Activated T-helper 2 cell treated with anti-CD3 and anti-CD28 coated beads, Interferon-gamma antibody, Interleukin-2, Interleukin-4, amounts not matched to agents 10 μg/mL and 5 μg/mL and 100 μg/mL, durations not matched to agents 14 hours and 24 hours and 36 hours (primary cell): ENCODE measurements around the gene HCAR1. TPM values are rescaled to one million over a fixed set of nuclear protein-coding genes. Genes with fewer than 3 reads are reported as not detected.
"Not testable (repeated sequence)": the region's sequence is repeated elsewhere in the genome, so short reads cannot be mapped to it uniquely, and the experiment has no call there.

Experiments used
- DNase-seq: peaks from one replicate; pipeline ENCODE4 v3.0.0; 2021; ENCODE audit warnings: low spot score
- H3K27ac Mint-ChIP-seq: one replicate; pipeline ENCODE4 v1.8.0; 2021; ENCODE audit warnings: mixed read lengths
- H3K27me3 Mint-ChIP-seq: one replicate; pipeline ENCODE4 v1.8.0; 2021; ENCODE audit warnings: low read depth, mixed read lengths
- H3K36me3 Mint-ChIP-seq: one replicate; pipeline ENCODE4 v1.8.0; 2021; ENCODE audit warnings: low read depth, mixed read lengths
- H3K4me1 Mint-ChIP-seq: one replicate; pipeline ENCODE4 v1.8.0; 2021; ENCODE audit warnings: low read depth, mixed read lengths
- H3K4me3 Mint-ChIP-seq: one replicate; pipeline ENCODE4 v1.8.0; 2021; ENCODE audit warnings: low read depth, mild to moderate bottlenecking, moderate library complexity, mixed read lengths
- H3K9me3 Mint-ChIP-seq: one replicate; pipeline ENCODE4 v1.8.0; 2021; ENCODE audit warnings: mixed read lengths
- intact Hi-C: fragments of 100-400 bp; cut with micrococcal nuclease; formaldehyde crosslinking; loops from one replicate; pipeline ENCODE4 v1.15.1; 2023
- total RNA-seq: library from RNA; stranded (reverse); gene quantifications from 2 replicates; pipeline ENCODE4 v1.2.3, GENCODE V29; 2022

The HCAR1 gene
- total RNA-seq, 1 donor from 2014 or later = 2.6 TPM

DNA sequence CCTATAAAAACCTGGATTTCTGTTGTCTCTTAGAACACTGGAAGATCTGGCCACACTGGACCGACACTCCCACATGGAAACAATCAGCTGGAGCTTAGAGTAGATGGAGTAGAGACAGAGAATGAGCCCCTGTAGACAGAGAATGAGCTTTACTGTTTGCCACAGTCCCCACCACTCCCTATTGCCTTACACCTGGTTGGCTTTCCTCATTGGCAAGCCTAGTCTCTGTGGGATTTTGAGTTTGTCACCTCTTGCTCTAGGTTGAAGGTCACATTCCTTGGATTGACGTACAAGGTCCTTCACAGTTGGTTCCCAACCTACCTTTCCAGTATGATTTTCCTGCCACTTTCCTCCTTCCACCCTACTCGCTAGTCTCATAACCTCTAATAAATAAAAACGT is 2.0 kb upstream of the HCAR1 start:
- peaks cover 65% of the 10 kb centered on the region for H3K4me1 Mint-ChIP-seq
- peaks cover 11% of the 10 kb centered on the region for H3K36me3 Mint-ChIP-seq
- H3K27me3 Mint-ChIP-seq = no peaks in the 10 kb centered on the region
- peak overlapping the region; percentile 15 for H3K4me3 Mint-ChIP-seq
- intact Hi-C loops = loop anchor here (1.0 to 2.0 kb wide), 2 partner anchors 20 to 85 kb away; partner anchors contain the start of gene DENR
- H3K27ac Mint-ChIP-seq = peak overlapping the region; percentile 86
- no peak for DNase-seq
- H3K9me3 Mint-ChIP-seq = peaks cover 12% of the 10 kb centered on the region

DNA sequence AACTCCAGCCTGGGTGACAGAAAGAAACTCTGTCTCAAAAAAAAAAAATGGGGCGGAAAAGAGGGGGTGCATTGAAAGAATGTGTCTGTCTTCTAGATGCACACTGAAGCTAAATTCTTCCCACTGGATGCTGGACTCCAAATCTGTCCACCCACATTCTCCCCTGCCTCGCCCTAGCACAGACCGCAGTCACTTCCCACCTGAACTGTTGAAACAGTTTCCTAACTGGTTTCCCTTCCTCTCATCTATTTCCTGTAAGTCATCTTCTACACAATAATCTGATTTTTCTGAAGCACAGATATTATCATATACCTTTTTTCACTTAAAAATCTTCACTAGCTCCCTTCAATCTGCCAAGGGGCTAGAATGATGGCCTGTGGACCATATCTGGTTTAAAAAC is 1.5 kb upstream of the HCAR1 start:
- H3K4me3 Mint-ChIP-seq = peak overlapping the region; percentile 51
- peaks cover 11% of the 10 kb centered on the region for H3K36me3 Mint-ChIP-seq
- intact Hi-C loops = loop anchor here (2.0 kb wide), 1 partner anchor 21 kb away; the partner anchor contains the start of gene DENR
- H3K4me1 Mint-ChIP-seq = peaks cover 67% of the 10 kb centered on the region
- peak overlapping the region; percentile 86 for H3K27ac Mint-ChIP-seq
- DNase-seq = peak; percentile 39
- peaks cover 12% of the 10 kb centered on the region for H3K9me3 Mint-ChIP-seq
- no peaks in the 10 kb centered on the region for H3K27me3 Mint-ChIP-seq

DNA sequence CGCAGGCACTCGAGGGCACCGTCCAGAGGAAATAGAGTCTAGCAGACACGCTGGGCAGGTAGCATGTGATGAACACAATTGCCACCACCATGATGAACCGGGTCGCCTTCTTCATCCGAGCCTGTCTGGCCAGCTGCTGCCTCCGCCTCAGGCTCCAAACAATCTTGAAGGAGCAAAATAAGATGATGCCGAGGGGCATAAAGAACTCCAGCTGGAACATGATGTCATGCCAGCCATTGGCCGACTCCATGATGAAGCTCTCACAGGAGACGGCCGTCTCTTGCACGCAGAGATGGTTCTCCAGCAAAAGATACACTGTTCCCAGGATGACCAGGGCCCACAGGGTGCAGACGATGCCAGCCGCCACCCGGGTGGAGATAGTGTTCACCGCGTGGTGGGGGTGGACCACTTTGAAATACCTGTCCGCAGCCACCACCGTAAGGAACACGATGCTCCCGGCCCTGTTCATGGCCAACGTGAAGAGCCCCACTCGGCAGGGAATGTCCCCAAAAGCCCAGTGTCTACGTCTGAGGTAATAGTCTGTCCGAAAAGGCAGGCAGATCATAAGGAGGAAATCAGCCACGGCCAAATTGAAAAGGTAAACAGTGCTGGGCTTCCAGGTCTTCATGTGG is 945 bp downstream of the HCAR1 start:
- no peak for DNase-seq
- peaks cover 22% of the 10 kb centered on the region for H3K36me3 Mint-ChIP-seq
- H3K27me3 Mint-ChIP-seq = no peaks in the 10 kb centered on the region
- peak overlapping the region; percentile 74 for H3K4me3 Mint-ChIP-seq
- peaks cover 84% of the 10 kb centered on the region for H3K4me1 Mint-ChIP-seq
- H3K9me3 Mint-ChIP-seq = peaks cover 8% of the 10 kb centered on the region
- intact Hi-C loops = loop anchor here (1.0 kb wide), 1 partner anchor 8 kb away; no protein-coding TSS in a partner anchor
- H3K27ac Mint-ChIP-seq = peak overlapping the region; percentile 85

DNA sequence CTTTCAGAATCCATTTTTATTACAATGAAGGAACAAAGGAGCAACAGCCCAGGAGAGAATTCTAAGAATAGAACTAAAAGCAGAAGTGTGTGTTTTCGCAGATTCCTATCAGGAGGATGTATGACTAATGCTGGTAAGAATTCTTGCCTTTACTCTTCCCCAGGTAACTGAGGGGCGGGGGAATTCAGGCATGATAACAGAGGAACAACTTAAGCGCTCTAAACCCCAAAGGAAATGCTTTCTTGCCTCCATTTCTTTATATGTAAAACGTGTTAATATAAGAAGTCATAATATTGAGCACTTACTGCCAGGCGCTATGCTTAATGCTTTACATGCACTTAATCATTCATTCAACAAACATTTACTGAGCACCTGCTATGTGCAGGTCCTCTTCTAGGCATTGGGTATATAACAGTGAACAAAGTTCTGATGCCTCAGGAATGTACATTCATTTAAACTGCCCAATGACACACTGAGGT is 4.5 kb downstream of the HCAR1 start:
- peaks cover 65% of the 10 kb centered on the region for H3K4me1 Mint-ChIP-seq
- DNase-seq = peak; percentile 27
- peaks cover 19% of the 10 kb centered on the region for H3K36me3 Mint-ChIP-seq
- peak overlapping the region; percentile 71 for H3K27ac Mint-ChIP-seq
- H3K4me3 Mint-ChIP-seq = peak overlapping the region; percentile 70
- no peaks in the 10 kb centered on the region for H3K9me3 Mint-ChIP-seq
- intact Hi-C loops = no loop called here
- H3K27me3 Mint-ChIP-seq = no peaks in the 10 kb centered on the region

DNA sequence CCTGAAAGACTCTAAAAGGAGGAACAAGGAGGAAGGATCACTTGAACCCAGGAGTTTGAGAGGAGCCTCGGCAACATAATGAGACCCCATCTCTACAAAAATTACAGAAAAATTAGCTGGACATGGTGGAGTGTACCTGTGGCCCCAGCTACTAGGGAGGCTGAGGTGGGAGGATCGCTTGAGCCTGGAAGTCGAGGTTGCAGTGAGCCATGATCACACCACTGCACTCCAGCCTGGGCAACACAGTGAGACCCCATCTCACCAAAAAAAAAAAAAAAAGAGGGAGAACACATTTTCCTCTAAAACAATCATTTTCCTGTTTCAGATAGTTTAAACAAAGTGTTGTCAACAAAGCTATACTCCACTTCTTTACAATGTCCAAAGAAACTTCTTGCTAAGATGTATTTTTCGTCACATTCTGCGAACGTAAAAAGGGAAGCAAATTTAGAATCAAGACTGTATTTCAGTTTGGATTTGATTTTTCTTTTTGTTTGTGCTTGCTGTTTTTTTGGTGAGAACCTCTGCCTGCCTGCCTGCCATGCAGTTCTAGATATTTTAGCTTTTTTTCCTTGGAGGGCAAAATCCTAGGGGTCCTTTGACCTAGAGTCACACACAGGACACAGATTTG is 5.1 kb downstream of the HCAR1 start:
- Mint-ChIP-seq H3K9me3 (no peaks in the 10 kb centered on the region), H3K36me3 (peaks cover 19% of the 10 kb centered on the region), H3K4me3 (peak overlapping the region; percentile 70), H3K4me1 (peaks cover 63% of the 10 kb centered on the region), H3K27me3 (no peaks in the 10 kb centered on the region), H3K27ac (peak overlapping the region; percentile 71)
- intact Hi-C loops = no loop called here
- DNase-seq = no peak

DNA sequence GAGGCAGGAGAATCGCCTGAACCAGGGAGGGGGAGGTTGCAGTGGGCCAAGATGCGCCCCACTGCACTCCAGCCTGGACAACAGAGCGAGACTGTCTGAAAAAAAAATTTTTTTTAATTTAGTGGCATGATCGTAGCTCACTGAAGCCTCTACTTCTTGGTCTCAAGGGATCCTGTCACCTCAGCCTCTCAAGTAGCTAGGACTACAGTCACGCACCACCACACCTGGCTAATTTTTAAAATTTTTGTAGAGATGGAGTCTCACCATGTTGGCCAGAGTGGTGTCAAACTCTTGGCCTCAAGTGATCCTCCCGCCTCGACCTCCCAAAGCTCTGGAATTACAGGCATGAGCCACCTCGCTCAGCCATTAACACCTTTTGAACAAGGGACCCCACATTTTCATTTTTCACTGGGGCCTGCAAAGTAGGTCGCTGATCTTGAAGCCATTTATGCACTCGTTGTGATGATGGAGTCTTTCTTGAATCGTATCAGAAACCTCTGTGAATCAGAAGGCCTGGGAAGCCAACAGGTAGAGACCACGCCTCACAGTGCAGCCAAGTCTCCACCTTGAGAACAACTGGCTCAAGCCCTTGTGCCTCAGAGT is 5.9 kb downstream of the HCAR1 start:
- Mint-ChIP-seq H3K4me1 (peaks cover 59% of the 10 kb centered on the region), H3K27me3 (no peaks in the 10 kb centered on the region), H3K4me3 (no peak overlapping the region), H3K27ac (no peak overlapping the region), H3K9me3 (no peaks in the 10 kb centered on the region), H3K36me3 (peaks cover 19% of the 10 kb centered on the region)
- intact Hi-C loops = loop anchor here (5.0 kb wide), 1 partner anchor 173 kb away; the partner anchor contains the start of gene VPS37B
- DNase-seq = no peak

DNA sequence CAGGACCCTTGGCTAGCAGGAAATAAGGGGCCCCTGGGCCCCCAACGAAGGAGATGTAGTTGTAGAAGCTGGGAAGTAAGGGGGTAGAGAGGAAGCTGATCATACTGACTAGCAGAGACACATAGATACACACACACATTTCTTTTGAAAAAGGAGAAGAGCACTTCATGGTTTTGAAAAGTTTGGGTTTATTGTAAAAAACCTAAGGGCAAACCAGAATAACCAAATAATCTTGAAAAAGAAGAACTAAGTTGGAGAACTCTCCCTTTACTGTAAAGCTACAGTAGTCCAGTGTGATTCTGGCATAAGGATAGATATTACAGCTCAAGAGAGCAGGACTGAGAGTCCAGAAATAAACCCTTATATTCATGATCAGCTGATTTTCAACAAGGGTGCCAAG is 8.3 kb downstream of the HCAR1 start:
- peaks cover 37% of the 10 kb centered on the region for H3K4me1 Mint-ChIP-seq
- no peaks in the 10 kb centered on the region for H3K27me3 Mint-ChIP-seq
- H3K9me3 Mint-ChIP-seq = no peaks in the 10 kb centered on the region
- peak overlapping the region; percentile 51 for H3K27ac Mint-ChIP-seq
- no peak overlapping the region for H3K4me3 Mint-ChIP-seq
- peaks cover 14% of the 10 kb centered on the region for H3K36me3 Mint-ChIP-seq
- DNase-seq = no peak
- intact Hi-C loops = loop anchor here (5.0 kb wide), 1 partner anchor 175 kb away; the partner anchor contains the start of gene VPS37B

DNA sequence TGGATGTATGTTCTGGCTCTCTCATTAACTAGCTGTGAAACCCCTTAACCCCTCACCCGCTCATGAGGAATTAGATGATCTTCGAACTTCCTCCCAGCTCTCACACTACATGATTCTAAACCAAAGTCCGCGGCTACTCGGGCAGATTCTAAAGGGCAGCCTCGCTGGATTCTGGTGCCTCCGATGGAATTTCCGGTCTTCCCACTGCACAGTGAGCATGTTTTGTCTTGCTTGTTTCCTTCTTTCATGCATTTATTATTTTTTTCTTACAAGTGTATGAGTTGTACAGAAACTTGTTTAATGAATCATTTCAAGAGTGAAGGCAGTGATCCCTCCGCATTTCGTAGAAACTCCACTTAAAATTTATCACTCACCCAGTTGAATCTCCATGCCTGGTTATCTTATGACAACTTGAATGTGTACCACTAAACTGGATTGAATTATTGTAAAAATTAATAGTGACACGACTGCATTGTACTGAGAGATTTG is 9.5 kb downstream of the HCAR1 start:
- intact Hi-C loops = loop anchor here (1.0 to 5.0 kb wide), 4 partner anchors 9 to 176 kb away; partner anchors contain the start of genes DENR, HCAR1 and VPS37B
- H3K4me1 Mint-ChIP-seq = peaks cover 32% of the 10 kb centered on the region
- peaks cover 10% of the 10 kb centered on the region for H3K36me3 Mint-ChIP-seq
- H3K27me3 Mint-ChIP-seq = no peaks in the 10 kb centered on the region
- no peak for DNase-seq
- H3K4me3 Mint-ChIP-seq = no peak overlapping the region
- peak overlapping the region; percentile 83 for H3K27ac Mint-ChIP-seq
- H3K9me3 Mint-ChIP-seq = no peaks in the 10 kb centered on the region

DNA sequence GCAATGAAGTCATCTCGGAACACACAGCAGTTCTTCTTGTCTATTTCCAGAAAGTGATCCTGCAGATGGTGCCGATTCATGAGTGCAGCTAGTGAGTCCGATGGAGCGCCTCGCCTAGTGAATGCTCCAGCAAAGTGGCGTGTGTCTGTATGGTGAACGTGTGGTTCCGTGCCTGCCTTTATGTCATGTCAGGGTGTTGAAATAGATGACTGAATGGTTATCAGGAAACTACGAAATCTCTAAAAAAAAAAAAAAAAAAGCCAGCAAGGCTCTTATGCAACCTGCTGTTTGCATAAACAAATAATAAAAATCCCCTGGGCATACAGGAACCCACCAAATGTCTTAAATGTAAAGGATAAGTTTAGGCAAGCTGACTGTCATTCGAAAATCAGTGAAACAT is 14.0 kb downstream of the HCAR1 start, which contains the start of gene HCAR3:
TSS of gene HCAR3 (minus strand) at position 154 of the 400 bp plus-strand sequence. CDS start at position 80, 74 bp downstream.
- H3K36me3 Mint-ChIP-seq, H3K27ac Mint-ChIP-seq, H3K4me1 Mint-ChIP-seq, intact Hi-C loops, H3K4me3 Mint-ChIP-seq, H3K27me3 Mint-ChIP-seq, DNase-seq, H3K9me3 Mint-ChIP-seq: not testable (repeated sequence)

DNA sequence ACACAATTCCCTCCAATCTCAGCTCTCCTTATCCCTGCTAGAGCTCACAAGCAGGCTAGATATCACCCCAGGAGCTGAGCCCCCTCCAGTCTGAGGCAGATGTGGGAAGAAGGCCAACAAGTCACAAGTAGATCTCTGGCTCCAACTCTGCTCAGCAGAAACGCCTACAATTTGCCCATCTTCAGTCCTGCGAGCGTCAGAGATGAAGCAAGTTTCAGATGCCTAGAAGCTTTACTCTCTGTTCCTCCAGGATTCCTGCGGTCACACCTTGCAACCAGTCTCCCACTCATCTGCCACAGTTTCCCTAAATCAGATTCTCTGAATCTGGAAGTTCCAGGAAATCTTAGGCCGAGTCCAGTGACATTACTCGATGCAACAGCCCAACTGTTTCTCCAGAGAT is 15.4 kb downstream of the HCAR1 start:
- H3K36me3 Mint-ChIP-seq, H3K27me3 Mint-ChIP-seq, H3K4me3 Mint-ChIP-seq, H3K9me3 Mint-ChIP-seq, intact Hi-C loops, H3K27ac Mint-ChIP-seq, H3K4me1 Mint-ChIP-seq, DNase-seq: not testable (repeated sequence)

DNA sequence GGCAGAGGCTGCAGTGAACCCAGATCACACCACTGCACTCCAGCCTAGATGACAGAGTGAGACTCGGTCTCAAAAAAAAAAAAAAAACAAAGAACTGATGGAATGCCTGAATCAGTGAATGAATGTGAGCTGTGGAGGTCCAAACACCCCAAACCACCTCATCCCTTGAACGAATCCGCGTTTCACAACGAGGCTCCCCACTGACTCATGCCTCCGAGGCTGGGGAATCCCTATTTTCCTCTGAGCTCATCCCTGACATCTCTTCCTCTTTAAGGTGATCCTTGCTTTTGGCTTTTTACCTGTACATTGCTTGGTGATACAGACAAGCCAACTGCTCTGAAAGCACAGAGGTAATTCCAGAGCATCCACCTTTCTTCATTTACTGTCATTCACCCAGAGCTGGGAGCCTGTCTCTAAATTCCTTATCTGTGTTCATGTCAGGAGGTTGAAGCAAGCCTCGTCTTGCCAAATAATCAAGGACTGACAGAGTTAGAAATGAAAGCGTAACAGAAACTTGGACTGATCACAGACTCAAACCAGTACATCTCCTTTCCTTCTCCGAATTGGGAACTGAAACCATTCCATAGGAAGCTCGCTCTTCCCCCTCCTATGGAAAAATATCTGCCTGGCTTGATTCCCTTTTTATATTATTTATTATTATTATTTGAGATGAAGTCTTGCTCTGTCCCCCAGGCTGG is 17.0 kb downstream of the HCAR1 start:
- H3K27me3 Mint-ChIP-seq, H3K9me3 Mint-ChIP-seq, H3K4me1 Mint-ChIP-seq, intact Hi-C loops, DNase-seq, H3K27ac Mint-ChIP-seq, H3K36me3 Mint-ChIP-seq, H3K4me3 Mint-ChIP-seq: not testable (repeated sequence)

DNA sequence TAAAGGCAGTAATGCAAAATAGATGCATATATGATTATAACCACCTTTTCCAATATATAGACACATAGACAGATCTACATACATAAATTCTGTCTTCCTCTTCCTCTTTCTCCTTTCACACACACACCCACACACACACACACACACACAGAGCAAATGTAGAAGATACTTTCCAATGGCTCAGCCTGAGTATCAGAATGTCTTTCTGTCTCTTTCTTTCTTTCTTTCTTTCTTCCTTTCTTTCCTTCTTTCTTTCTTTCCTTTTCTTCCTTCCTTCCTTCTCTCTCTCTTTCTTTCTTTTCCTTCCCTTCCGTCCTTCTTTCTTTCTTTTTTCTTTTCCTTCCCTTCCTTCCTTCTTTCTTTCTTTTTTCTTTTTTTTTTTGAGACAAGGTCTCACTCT is 19.4 kb downstream of the HCAR1 start:
- not testable (repeated sequence) for H3K27ac Mint-ChIP-seq, H3K36me3 Mint-ChIP-seq, H3K27me3 Mint-ChIP-seq

More for the DNA sequence above, 19.4 kb downstream of the HCAR1 start:
- DNase-seq, intact Hi-C loops, H3K4me1 Mint-ChIP-seq, H3K9me3 Mint-ChIP-seq, H3K4me3 Mint-ChIP-seq: not testable (repeated sequence)
